ENCODE results near the gene DMRTA2.

DNA sequence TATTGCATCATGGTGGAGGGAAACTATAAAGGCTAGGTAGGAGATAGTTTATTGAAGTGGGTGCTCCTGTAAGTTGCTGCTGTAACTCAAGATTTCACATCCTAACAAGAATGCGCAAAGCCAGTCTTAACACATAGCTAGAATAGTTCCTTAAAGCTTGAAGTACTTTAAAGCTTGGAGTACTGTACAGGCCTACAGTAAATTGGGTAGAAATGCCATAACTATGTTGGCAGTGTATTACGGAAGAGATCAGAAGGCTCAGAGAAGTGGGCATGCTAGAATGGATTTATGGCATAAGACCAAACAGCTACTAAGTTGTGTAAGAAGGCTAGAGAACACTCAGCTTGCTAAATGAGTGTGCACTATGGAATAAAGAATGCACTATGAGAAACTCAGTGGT lies 44.5 kb downstream of the DMRTA2 start:
- TF ChIP-seq YY1 (IDR thresholded peaks at IDR 0.05; ENCODE audit: insufficient read depth, insufficient read length) (no peak), SUZ12 (IDR thresholded peaks at IDR 0.05; ENCODE audit: extremely low read depth, insufficient read depth, insufficient read length) (no peak)
